ENCODE measurements around the gene STK36.

- TF ChIP-seq SUZ12 (IDR thresholded peaks at IDR 0.05; ENCODE audit: extremely low read depth, insufficient read depth, insufficient read length): no peak
- no peak for TF ChIP-seq YY1 (IDR thresholded peaks at IDR 0.05; ENCODE audit: insufficient read depth, insufficient read length)
- no peak for TF ChIP-seq ZNF274 (IDR thresholded peaks at IDR 0.05; ENCODE audit: low read depth, low read length)
These were observed 71.2 kb downstream of the STK36 start for GRCh38 chr2:218743068-218743467.

Data from NT2/D1 (cell line).